Measurements from ENCODE around the gene MACROD2.

GRCh38 chr20:15333170-15333569, 1337.9 kb downstream of the MACROD2 start:
- no peak for TF ChIP-seq POLR2AphosphoS5 (IDR thresholded peaks at IDR 0.05; ENCODE audit: low read depth, low read length)
- TF ChIP-seq TAF1 (IDR thresholded peaks at IDR 0.05; ENCODE audit: borderline replicate concordance, insufficient read depth, low read length) = no peak
